Measurements from ENCODE around the gene FUNDC2. TPM values are rescaled to one million over a fixed set of nuclear protein-coding genes. Genes with fewer than 3 reads are reported as not detected.

Gene FUNDC2
- polyA plus RNA-seq, 3 donors = 42.7 to 166 (median 148) TPM

DNA sequence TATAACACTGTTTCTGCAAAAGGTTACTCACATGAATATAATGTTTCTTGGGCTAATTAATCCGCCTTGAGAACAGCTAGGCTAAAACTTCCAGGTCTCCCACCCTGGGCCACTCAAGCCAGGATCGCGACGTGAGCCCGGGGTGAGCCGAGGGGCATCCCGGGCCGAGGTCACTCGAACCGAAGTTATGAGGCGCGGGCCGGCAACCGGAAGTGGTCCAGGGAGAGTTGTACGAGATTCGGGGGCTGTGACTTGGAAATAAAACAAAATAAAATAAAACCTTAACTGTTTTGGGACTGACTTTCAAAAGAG lies 44.0 kb downstream of the FUNDC2 start:
- H2AFZ ChIP-seq (ENCODE audit: insufficient read depth, low read depth, low read length, poor library complexity, severe bottlenecking) = peak overlapping the region; percentile 63
- peaks cover 37% of the 10 kb centered on the region for H3K4me1 Mint-ChIP-seq
- no peaks in the 10 kb centered on the region for H4K20me1 ChIP-seq (ENCODE audit: insufficient read depth, low read length)
- H3K27me3 ChIP-seq (ENCODE audit: control insufficient read depth in 2 of 2, insufficient read depth in 2 of 2, low read length in 2 of 2) = no peaks in the 10 kb centered on the region
- peaks cover 0 to 8% (median 0%) of the 10 kb centered on the region in 7 donors for H3K9me3 Mint-ChIP-seq
- H3K9me3 ChIP-seq (replicated peaks in 1 of 2; ENCODE audit: control insufficient read depth in 1 of 2, insufficient read depth in 1 of 2, low read length in 2 of 2) = no peaks in the 10 kb centered on the region
- intact Hi-C loops (cut with micrococcal nuclease) = loop anchor here (5.0 kb wide), 1 partner anchor 43 kb away; the partner anchor contains the start of gene FUNDC2 (in 2 of the 2)
- H3K27ac ChIP-seq (ENCODE audit: low read depth in 1 of 2, low read length in 2 of 2) = peak overlapping the region; percentile 87 to 93
- peaks cover 0 to 2% (median 0%) of the 10 kb centered on the region in 3 donors for H3K27me3 Mint-ChIP-seq (ENCODE audit: low read depth in 3 of 3)
- H3K79me2 ChIP-seq (ENCODE audit: insufficient read depth, low read length) = peaks cover 35% of the 10 kb centered on the region
- peaks cover 16 to 20% of the 10 kb centered on the region in 2 donors for H3K4me1 ChIP-seq (ENCODE audit: control insufficient read depth in 1 of 2, insufficient read depth in 2 of 2, low read length in 2 of 2)
- peaks cover 5 to 19% of the 10 kb centered on the region in 2 donors for H3K36me3 ChIP-seq (replicated peaks in 1 of 2; ENCODE audit: control insufficient read depth in 1 of 2, insufficient read depth in 2 of 2, low read length in 2 of 2)
- TF ChIP-seq, protein P1, sequence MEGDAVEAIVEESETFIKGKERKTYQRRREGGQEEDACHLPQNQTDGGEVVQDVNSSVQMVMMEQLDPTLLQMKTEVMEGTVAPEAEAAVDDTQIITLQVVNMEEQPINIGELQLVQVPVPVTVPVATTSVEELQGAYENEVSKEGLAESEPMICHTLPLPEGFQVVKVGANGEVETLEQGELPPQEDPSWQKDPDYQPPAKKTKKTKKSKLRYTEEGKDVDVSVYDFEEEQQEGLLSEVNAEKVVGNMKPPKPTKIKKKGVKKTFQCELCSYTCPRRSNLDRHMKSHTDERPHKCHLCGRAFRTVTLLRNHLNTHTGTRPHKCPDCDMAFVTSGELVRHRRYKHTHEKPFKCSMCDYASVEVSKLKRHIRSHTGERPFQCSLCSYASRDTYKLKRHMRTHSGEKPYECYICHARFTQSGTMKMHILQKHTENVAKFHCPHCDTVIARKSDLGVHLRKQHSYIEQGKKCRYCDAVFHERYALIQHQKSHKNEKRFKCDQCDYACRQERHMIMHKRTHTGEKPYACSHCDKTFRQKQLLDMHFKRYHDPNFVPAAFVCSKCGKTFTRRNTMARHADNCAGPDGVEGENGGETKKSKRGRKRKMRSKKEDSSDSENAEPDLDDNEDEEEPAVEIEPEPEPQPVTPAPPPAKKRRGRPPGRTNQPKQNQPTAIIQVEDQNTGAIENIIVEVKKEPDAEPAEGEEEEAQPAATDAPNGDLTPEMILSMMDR (IDR thresholded peaks at IDR 0.05) = no peak
- H3K4me3 ChIP-seq (replicated peaks in 1 of 3; ENCODE audit: low read depth in 2 of 3, low read length in 3 of 3) = peak overlapping the region; percentile 77 to 84 (median 78)
- H3K4me2 ChIP-seq (replicated peaks; ENCODE audit: extremely low read depth, low read length, poor library complexity, severe bottlenecking) = peak overlapping the region; percentile 69
- DNase-seq = no peak
- peak overlapping the region; percentile 75 for H3K9ac ChIP-seq (ENCODE audit: insufficient read depth, low read length, poor library complexity, severe bottlenecking)
- H3K36me3 Mint-ChIP-seq = peaks cover 13 to 24% of the 10 kb centered on the region in 2 donors
- H3K4me3 Mint-ChIP-seq = peak overlapping the region; percentile 83 to 84
- WGBS (ENCODE audit: insufficient coverage) = no CpG with 5 or more reads among the region's 16 CpGs
- peak overlapping the region; percentile 89 to 97 (median 95) for H3K27ac Mint-ChIP-seq

DNA sequence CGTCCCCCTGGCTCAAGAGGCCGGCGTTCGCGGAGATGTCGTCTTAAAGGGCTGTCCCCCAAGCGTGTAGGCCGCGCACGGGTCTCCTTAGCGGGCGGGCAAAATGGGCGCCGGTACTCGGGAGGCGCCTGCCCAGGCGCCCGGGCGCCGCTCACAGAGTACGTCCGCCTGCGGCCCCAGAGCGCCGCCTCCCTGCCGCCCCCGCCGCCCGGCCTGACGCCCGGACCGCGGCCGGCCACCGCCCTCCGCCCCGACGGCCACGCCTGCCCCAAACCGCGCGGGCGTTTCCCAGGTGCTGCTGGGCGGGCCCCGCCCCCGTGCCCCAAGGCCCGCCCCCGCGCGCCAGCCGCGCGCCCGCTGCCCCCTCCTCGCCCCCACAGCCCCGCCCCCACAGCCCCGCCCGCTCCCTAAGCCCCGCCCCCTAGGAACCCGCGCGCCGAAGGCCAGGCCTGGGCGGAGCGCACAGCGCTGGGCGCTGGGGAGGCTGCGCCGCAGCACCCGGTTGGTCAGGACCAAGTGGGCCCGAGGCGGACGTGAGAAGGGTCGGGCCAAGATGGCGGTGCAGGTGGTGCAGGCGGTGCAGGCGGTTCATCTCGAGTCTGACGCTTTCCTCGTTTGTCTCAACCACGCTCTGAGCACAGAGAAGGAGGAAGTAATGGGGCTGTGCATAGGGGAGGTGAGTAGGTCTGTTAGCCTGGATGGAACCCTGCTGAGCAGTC lies 44.5 kb downstream of the FUNDC2 start, which contains the start of the genes BRCC3, CMC4 and MTCP1:
Gene BRCC3 (plus strand): TSS at position 534 of the 719 bp plus-strand sequence. CDS start 20 bp downstream, at position 554.
Gene CMC4 (minus strand): TSS at position 162 of the 719 bp plus-strand sequence. CDS start 7,113 bp downstream, outside the sequence.
Gene MTCP1 (minus strand): TSS at position 162 of the 719 bp plus-strand sequence. CDS start 5,126 bp downstream, outside the sequence.
- Mint-ChIP-seq H3K4me1 (peaks cover 37% of the 10 kb centered on the region), H3K36me3 (peaks cover 18 to 27% of the 10 kb centered on the region in 2 donors), H3K4me3 (peak within 1 kb of the TSS; percentile 84 to 91), H3K27me3 (ENCODE audit: low read depth in 3 of 3) (peaks cover 0 to 1% (median 0%) of the 10 kb centered on the region in 3 donors), H3K27ac (peak within 1 kb of the TSS; percentile 93 to 98 (median 97)), H3K9me3 (peaks cover 0 to 8% (median 0%) of the 10 kb centered on the region in 7 donors)
- H3K27me3 ChIP-seq (ENCODE audit: control insufficient read depth in 2 of 2, insufficient read depth in 2 of 2, low read length in 2 of 2) = no peaks in the 10 kb centered on the region
- peak within 1 kb of the TSS; percentile 71 for H3K4me2 ChIP-seq (replicated peaks; ENCODE audit: extremely low read depth, low read length, poor library complexity, severe bottlenecking)
- H3K9ac ChIP-seq (ENCODE audit: insufficient read depth, low read length, poor library complexity, severe bottlenecking) = peak within 1 kb of the TSS; percentile 79
- peak within 1 kb of the TSS; percentile 77 to 84 (median 78) for H3K4me3 ChIP-seq (replicated peaks in 1 of 3; ENCODE audit: low read depth in 2 of 3, low read length in 3 of 3)
- H3K36me3 ChIP-seq (replicated peaks in 1 of 2; ENCODE audit: control insufficient read depth in 1 of 2, insufficient read depth in 2 of 2, low read length in 2 of 2) = peaks cover 10 to 24% of the 10 kb centered on the region in 2 donors
- WGBS (ENCODE audit: insufficient coverage) = under 1% methylated on average over 54 of the region's 81 CpGs
- no peaks in the 10 kb centered on the region for H3K9me3 ChIP-seq (replicated peaks in 1 of 2; ENCODE audit: control insufficient read depth in 1 of 2, insufficient read depth in 1 of 2, low read length in 2 of 2)
- H3K27ac ChIP-seq (ENCODE audit: low read depth in 1 of 2, low read length in 2 of 2) = peak within 1 kb of the TSS; percentile 92 to 99
- peak within 1 kb of the TSS; percentile 70 for H2AFZ ChIP-seq (ENCODE audit: insufficient read depth, low read depth, low read length, poor library complexity, severe bottlenecking)
- TF ChIP-seq, protein P1 (IDR thresholded peaks at IDR 0.05) = no peak
- peaks cover 16 to 20% of the 10 kb centered on the region in 2 donors for H3K4me1 ChIP-seq (ENCODE audit: control insufficient read depth in 1 of 2, insufficient read depth in 2 of 2, low read length in 2 of 2)
- DNase-seq = peak; percentile 67 to 80 (median 77)
- H3K79me2 ChIP-seq (ENCODE audit: insufficient read depth, low read length) = peaks cover 35% of the 10 kb centered on the region
- intact Hi-C loops (cut with micrococcal nuclease) = loop anchor here (5.0 kb wide), 1 partner anchor 44 kb away; the partner anchor contains the start of gene FUNDC2 (in 2 of the 2)
- H4K20me1 ChIP-seq (ENCODE audit: insufficient read depth, low read length) = no peaks in the 10 kb centered on the region

All from CD14-positive monocyte (primary cell).